Glomerular visceral epithelial cell (primary cell): ENCODE data around the gene AVP.

Source experiments
- DNase-seq: peaks from one replicate; pipeline ENCODE4 v3.0.0-alpha.2; 2016; ENCODE audit errors: extremely low spot score

AVP gene

DNA sequence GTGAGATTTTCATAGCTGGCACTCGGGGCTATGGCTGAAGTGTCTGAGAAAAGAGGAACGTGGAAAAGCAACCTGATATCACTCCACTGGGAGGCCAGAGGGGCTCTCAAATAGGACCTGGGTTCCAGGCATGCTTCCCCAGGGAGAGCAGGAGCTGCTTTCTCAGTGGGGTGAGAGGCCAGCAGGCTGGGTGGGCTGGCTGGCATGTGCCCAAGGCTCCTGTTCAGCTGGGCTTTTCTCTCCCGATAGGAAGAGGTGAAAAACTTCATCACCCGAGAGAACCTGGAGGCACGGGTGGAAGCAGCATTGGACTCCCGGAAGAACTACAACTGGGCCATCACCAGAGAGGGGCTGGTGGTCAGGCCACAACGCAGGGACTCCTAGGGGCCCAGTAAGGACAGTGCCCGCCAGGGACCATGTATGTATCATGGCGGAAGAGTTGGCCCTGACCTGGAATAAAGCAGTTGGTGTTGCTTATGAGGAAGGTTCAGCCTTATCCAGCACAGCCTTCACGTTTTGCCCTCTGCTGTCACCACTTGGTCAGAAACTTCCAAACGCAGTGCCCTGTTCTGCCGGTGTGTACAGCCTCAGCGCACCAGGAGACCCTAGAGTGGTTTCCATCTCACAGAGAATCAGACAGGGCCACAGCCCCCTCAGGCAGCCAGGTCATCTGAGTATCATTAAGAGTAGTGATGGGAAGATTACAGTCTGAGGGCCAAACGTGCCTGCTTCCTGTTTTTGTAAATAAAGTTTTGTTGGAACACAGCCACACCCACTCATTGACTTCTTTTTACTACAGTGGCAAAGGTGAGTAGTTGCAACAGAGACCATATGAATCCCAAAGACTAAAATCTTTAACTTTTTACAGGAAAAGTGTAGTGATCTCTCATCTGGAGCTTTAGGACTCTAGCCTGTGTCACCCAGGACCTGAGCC, 36.8 kb downstream of the AVP start:
- no peak for DNase-seq

DNA sequence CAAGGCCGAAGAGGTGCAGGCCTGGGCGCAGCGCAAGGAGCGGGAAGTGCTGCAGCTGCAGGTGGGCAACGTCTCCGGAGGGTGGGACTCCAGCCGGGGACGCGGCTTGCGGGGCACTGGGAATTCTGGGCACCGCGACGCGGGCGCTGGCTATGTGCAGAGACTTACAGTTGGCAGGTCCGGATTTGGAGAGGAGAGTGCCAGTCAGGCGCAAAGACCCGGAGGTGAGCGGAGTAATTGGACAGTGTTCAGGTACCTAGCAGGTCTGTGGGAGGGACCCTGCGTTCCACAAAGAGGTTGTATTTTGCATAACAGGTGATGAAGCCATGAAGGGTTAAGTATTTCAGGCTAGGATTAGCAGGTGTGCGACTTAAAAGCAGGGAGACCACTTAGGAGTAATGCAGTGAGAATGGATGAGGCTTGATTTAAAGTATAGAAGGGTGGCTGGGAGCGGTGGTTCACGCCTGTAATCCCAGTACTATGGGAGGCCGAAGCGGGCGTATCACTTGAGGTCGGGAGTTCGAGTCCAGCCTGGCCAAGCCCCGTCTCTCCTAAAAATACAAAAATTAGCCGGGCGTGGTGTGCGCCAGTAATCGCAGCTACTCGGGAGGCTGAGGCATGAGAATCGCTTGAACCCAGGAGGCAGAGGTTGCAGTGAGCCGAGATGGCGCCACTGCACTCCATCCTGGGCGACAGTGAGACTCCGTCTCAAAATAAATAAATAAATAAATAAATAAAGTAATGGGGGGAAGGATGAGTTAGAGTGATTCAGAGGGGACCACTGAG, 37.7 kb downstream of the AVP start:
- DNase-seq: peak; percentile 27

DNA sequence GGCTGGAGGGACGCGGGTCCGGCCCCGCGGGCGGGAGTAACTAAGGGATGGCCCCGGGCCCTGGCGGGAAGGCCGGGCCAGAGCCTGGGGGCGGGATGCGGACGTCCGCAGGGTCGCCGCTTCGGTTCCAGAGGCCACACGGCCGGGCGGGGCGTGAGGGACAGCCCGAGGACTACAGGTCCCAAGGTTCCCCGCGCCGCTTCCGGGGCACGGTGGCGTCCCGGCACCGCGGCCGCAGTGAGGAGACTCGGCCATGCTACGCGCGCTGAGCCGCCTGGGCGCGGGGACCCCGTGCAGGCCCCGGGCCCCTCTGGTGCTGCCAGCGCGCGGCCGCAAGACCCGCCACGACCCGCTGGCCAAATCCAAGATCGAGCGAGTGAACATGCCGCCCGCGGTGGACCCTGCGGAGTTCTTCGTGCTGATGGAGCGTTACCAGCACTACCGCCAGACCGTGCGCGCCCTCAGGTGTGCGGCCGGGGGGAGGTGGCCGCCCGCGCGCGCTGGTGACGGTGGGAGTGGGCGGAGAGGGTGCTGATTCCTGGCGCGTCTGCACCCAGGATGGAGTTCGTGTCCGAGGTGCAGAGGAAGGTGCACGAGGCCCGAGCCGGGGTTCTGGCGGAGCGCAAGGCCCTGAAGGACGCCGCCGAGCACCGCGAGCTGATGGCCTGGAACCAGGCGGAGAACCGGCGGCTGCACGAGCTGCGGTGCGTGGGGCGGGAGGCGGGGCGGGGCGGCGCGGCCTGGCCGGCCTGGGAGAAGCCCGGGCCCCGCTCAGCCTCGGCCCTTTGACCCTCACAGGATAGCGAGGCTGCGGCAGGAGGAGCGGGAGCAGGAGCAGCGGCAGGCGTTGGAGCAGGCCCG, 38.5 kb downstream of the AVP start, which contains the start of gene MRPS26:
TSS of gene MRPS26 (plus strand) at position 237 of the 861 bp plus-strand sequence. CDS start at position 254, 17 bp downstream.
- DNase-seq: peak; percentile 86

DNA sequence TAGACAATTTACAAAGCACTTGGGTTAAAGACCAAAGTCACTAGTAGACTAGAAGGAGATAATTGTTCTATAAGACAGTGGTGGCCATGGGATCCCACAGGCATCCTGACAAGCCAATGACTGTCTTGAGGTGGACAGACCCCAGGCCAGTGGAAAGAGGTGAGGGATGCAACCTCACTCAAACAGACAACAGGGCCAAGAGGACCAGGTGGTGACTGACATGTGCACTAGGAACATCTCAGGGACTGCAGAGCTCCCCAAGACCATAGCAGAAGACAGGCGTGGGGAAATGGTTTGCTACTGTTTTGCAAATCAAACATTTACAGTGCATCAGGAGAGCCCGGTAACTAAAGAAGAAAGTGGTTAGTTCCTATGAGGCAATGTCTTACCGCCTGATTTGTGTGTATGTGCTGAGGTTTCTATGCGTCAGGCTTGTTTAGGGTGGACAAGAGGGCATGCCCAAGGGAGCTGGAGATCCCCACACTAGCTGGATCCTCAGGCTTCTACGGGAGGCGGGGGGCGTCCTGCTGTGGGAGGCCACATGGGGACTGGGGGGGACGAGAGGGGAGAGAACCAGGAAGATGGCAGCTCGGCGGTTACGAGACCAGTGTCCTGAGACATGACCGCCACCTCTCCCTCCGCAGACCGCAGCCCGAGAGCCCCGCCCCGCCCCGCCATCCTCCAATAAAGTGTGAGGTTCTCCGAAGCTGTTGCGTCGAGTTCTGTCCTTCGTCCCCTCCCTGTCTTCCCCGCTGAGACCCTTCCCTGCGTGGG, 39.3 kb downstream of the AVP start:
- DNase-seq: peak; percentile 76

DNA sequence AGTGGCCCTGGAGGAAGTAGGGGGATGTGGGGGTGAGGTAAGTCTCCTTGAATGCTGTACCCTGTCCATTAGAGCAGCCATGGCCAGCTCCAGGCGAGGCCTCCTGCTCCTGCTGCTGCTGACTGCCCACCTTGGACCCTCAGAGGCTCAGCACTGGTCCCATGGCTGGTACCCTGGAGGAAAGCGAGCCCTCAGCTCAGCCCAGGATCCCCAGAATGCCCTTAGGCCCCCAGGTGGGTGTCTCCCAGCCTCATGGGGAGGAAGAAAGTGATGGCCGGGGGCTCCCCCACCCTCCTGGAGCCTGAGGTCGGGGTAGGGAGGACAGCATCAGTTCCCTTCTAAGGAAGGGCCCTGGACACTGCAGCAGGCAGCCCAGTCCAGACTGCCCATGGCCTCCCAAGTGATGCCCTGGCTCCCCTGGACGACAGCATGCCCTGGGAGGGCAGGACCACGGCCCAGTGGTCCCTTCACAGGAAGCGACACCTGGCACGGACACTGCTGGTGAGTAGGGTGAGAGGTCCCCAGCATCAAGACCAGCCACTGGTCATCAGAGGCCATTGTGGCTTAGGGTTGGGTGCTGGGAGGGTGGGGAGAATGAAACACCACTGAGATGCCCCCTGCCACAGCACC, 40.1 kb downstream of the AVP start:
- no peak for DNase-seq

DNA sequence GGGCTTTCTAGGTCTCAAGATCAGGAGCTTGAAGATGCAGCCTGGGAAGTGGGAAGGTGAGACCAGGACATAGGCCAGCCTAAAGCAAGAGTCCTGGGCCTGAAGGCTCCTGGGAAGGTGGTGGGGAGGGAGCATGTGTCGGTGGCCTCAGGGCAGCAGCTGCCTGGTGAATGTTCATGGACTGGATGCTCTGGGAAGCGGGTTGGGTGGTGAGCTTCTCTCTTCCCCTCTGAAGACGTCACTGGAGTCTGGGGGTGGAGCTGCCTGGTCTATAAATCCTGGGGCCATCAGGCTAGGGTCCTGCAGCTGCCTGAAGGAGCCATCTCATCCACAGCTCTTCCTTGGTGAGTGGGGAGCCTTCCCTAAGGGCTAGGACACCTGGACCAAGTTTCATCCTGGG, 41.2 kb downstream of the AVP start, which contains the start of gene GNRH2:
TSS of gene GNRH2 (plus strand) at position 301 of the 400 bp plus-strand sequence. CDS start 793 bp downstream, outside the sequence.
- DNase-seq: no peak

DNA sequence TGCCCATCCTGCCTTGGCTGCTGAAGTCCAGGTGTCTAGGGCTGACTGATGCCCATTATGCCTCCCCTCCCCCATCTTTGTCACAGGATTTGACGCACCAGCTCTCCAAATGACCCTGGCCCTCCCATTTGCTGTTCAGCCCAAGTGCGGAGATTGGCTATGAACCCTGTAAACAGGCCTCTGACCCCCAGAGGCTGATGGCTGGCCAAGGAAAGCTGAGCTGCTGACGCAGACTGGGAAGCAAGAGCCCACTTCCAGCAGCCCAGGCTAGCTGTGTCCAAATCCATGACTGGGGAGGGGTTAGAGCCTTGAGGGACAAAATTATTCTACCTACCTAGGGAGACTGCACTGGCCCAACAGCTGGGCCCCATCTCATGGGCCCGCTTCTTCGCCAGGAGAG, 41.9 kb downstream of the AVP start:
- DNase-seq: no peak

DNA sequence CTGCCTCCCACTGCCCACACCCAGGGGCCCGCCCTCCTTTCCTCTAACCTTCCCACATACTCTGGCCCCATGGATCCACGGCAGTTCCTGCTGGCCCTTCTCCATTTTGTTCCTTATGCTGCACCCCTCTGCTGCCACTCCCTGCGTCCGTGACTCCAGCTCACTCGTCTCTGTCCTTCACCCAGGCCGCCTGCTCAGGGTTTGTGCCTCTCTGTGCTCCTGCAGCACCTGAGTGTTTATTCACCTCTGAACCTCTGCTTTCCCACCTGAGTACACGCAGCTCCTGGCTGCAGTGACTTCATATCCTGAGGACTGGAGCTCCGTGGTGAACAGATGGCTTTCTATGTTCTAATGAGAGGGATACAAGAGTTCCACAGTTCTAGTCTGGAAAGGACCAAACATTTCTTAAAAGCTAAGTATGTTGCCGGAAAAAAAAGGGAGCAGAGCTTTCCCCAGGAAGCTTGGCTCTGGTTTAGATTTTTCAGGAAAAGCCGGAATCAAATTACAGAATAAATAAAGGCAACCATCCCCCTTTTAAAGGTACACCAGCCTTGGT, 42.6 kb downstream of the AVP start:
- no peak for DNase-seq

DNA sequence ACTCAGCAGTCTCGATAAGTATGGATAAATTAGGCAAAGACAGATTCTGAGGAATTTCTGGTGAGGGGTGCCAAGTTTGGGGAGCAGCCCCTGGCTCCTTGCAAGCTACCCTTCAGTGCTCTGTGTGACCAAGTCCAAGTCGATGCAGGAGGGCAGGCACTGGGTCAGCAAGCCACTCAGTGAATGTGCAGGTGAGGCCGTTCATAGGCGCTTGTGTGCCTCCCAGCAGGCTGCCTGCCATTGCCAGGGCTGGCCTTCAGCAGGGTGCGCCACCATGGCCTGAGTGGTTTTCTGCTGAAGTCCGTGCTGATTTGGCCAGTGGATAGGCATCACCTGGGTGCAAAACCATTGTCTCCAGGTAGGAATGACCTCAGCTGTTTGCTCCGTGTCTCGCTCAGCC, 44.4 kb downstream of the AVP start:
- no peak for DNase-seq

DNA sequence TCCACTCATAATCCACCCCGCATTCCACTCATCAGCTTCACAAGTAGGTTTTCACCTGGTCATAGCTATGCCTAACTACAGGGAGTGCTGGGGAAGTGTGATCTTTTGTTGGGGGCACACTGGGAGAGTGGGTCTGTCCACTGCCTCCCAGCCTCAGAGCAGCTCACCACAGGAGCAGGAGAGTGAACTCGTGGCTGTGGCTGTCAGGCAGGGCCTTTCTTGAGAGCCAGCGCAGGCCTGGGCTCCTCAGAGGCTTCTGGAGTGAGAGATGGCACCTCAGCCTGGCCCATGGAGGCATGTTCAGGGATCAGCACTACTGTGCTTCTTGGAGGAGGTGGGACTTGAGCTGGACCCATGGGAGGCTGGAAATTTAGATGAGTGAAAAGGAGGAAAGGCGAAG, 45.1 kb downstream of the AVP start:
- no peak for DNase-seq

DNA sequence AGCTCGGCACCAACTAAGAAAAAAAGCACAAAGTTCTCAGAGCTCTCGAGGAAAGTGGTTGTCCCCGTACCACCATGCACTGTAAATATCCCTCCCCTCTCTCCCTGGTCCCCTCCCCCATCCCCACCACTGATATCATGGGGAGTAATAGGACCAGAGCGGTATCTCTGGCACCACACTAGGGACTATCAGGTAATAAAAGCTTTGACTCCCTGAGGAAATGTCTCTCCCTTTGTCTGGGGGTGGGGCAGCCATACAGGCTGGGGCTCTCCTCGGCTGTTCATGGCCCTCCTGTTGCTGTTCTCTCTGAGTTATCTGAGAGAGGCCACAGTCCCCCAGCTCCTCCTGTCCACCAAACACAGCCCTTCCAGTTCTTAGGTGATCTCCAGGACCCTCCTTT, 46.1 kb downstream of the AVP start:
- no peak for DNase-seq

DNA sequence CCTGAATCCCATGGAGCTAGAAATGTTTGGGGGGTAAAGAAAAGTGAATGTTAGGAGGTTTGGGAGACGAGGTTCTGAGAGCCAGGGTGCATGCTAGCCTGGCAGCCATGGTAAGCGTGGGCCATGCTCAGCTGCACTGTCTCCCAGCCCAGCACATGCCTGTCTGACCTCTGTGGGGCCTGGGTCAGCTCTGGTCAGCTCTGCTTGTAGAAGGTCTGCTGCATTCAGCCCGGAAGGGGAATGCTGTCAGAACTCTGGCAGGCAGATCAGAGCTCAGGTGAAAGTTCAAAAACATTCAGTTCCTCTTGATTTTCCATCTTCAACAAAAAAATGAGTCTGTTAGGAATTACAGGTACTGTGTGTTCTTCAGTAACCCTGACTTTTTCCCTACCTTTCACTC, 46.9 kb downstream of the AVP start:
- no peak for DNase-seq

DNA sequence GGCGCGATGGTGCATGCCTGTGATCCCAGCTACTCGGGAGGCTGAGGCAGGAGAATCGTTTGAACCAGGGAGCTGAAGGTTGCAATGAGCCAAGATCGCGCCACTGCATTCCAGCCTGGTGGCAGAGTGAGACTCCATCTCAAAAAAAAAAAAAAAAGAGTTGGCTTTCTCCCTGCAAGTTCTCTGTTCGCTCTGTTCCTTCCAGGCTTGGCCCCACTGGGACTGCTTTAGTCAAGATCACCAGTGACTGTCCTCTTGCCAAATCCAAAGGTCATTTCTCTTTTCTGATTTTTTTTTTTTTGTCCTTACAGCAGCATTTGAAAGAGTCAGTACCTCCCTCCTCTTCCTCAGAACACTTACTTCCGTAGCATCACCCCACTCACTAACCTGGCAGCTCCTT, 51.9 kb downstream of the AVP start:
- DNase-seq: no peak
